HuH-7 (cell line): ENCODE measurements around the gene PRX.
"Not testable (repeated sequence)": the region's sequence is repeated elsewhere in the genome, so short reads cannot be mapped to it uniquely, and the experiment has no call there.

Source experiments
- DNase-seq: peaks from one replicate; pipeline ENCODE4 v3.0.0; 2011; ENCODE audit warnings: low spot score

PRX gene

GRCh38 chr19:40414542-40415535 is 1.7 kb upstream of the PRX start:
- DNase-seq: no peak

GRCh38 chr19:40412866-40413265 is 312 bp downstream of the PRX start:
- no peak for DNase-seq

- DNase-seq: no peak
Measured at GRCh38 chr19:40411958-40412499, 1.1 kb downstream of the PRX start.

GRCh38 chr19:40411125-40411842 is 1.9 kb downstream of the PRX start:
- DNase-seq: no peak

- DNase-seq: no peak
Measured at GRCh38 chr19:40410030-40410389, 3.2 kb downstream of the PRX start.

- not testable (repeated sequence) for DNase-seq
Measured at GRCh38 chr19:40408598-40408925, 4.6 kb downstream of the PRX start.

- DNase-seq: no peak
Measured at GRCh38 chr19:40407714-40408597, 5.2 kb downstream of the PRX start.

GRCh38 chr19:40403262-40403984 is 9.8 kb downstream of the PRX start:
- peak; percentile 99 for DNase-seq

- DNase-seq: no peak
Measured at GRCh38 chr19:40400559-40400958, 12.6 kb downstream of the PRX start.

GRCh38 chr19:40398417-40399131 is 14.6 kb downstream of the PRX start:
- no peak for DNase-seq

GRCh38 chr19:40397568-40397906 is 15.6 kb downstream of the PRX start:
- DNase-seq: no peak

- no peak for DNase-seq
Measured at GRCh38 chr19:40396886-40397567, 16.2 kb downstream of the PRX start.

- DNase-seq: no peak
Measured at GRCh38 chr19:40395956-40396355, 17.2 kb downstream of the PRX start.

- DNase-seq: no peak
Measured at GRCh38 chr19:40394816-40395210, 18.4 kb downstream of the PRX start.

GRCh38 chr19:40393894-40394815 is 19.0 kb downstream of the PRX start:
- no peak for DNase-seq

GRCh38 chr19:40392894-40393517 is 20.2 kb downstream of the PRX start:
- DNase-seq: no peak

GRCh38 chr19:40392123-40392522 is 21.1 kb downstream of the PRX start:
- no peak for DNase-seq

- DNase-seq: no peak
Measured at GRCh38 chr19:40390084-40390742, 23.0 kb downstream of the PRX start, which contains the start of gene HIPK4. TSS of gene HIPK4 (minus strand) at chr19:40390181. CDS start at chr19:40389902, 279 bp downstream.
